ENCODE results near the gene SULT1C2. TPM values are rescaled to one million over a fixed set of nuclear protein-coding genes. Genes with fewer than 3 reads are reported as not detected.

SULT1C2 gene
- total and polyA plus RNA-seq, 9 of the 15 experiments (the other 6 are each of a cell fraction or from before 2014, with no cell fraction given): 0.22 TPM; not detected in 8

GRCh38 chr2:108347786-108348185, 59.1 kb downstream of the SULT1C2 start:
- in situ Hi-C loops (cut with MboI): no loop called here
- POLR2A ChIA-PET: no interaction called here

More at GRCh38 chr2:108347786-108348185, 59.1 kb downstream of the SULT1C2 start:
- Histone ChIP-seq H3K4me2 (ENCODE audit: insufficient read depth, low read length) (no peak overlapping the region), H3K9me1 (ENCODE audit: control insufficient read depth, insufficient read depth, low read length) (no peaks in the 10 kb centered on the region), H3K4me3 (no peak overlapping the region), H3K27me3 (ENCODE audit: control insufficient read depth in 2 of 2, insufficient read depth in 2 of 2, low read length in 2 of 2) (peaks cover 0 to 5% of the 10 kb centered on the region in 2 experiments; a peak in 1 of 5 replicates), H4K20me1 (replicated peaks; ENCODE audit: control insufficient read depth, insufficient read depth, low read length) (no peaks in the 10 kb centered on the region), H3K36me3 (ENCODE audit: control insufficient read depth, insufficient read depth, low read length) (no peaks in the 10 kb centered on the region), H3K9me3 (replicated peaks; ENCODE audit: control insufficient read depth, insufficient read depth, low read depth, low read length) (no peaks in the 10 kb centered on the region), H3K27ac (ENCODE audit: extremely low read depth, low read depth, low read length) (no peak overlapping the region), H2AFZ (ENCODE audit: low read depth, low read length) (no peak overlapping the region), H3K4me1 (replicated peaks in 1 of 2; ENCODE audit: control insufficient read depth in 2 of 2, insufficient read depth in 2 of 2, low read length in 2 of 2) (peaks cover 6 to 23% of the 10 kb centered on the region in 2 experiments; a peak in 3 of 5 replicates), H3K9ac (ENCODE audit: insufficient read depth in 1 of 2, low read depth in 2 of 2, low read length in 2 of 2) (no peak overlapping the region), H3K79me2 (ENCODE audit: control insufficient read depth, insufficient read depth, low read length) (no peaks in the 10 kb centered on the region)
- CTCF ChIA-PET (ENCODE audit: low intra/inter-chr PET ratio): no interaction called here
- ATAC-seq (no peak), DNase-seq (ENCODE audit: extremely low read depth in 1 of 4, low spot score in 3 of 4) (no peak), FAIRE-seq (no peak)
- intact Hi-C loops (cut with micrococcal nuclease): no loop called here
- WGBS (ENCODE audit: insufficient coverage, low coverage, missing lambda C conversion rate): 5% methylated on average over 2 of the region's 3 CpGs
- BruUV-seq (replicated peaks): no TSS peak
- TF ChIP-seq KLF1 (tag; IDR thresholded peaks at IDR 0.05) (no peak), MTA1 (IDR thresholded peaks at IDR 0.05; ENCODE audit: borderline replicate concordance) (no peak)
- TF ChIP-seq, protein P1, sequence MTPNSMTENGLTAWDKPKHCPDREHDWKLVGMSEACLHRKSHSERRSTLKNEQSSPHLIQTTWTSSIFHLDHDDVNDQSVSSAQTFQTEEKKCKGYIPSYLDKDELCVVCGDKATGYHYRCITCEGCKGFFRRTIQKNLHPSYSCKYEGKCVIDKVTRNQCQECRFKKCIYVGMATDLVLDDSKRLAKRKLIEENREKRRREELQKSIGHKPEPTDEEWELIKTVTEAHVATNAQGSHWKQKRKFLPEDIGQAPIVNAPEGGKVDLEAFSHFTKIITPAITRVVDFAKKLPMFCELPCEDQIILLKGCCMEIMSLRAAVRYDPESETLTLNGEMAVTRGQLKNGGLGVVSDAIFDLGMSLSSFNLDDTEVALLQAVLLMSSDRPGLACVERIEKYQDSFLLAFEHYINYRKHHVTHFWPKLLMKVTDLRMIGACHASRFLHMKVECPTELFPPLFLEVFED (CRISPR knock-in tag; conservative IDR thresholded peaks at IDR 0.05): no peak
